Calu3 (cell line): ENCODE results near the gene UNC45A. TPM values are rescaled to one million over a fixed set of nuclear protein-coding genes. Genes with fewer than 3 reads are reported as not detected.

Experiments
- BruUV-seq: library from RNA; stranded (reverse); fragments of 400-500 nt; replicated peaks from 2 replicates; lab custom pipeline; 2021; lab: Mats Ljungman, UMichigan
- CTCF ChIA-PET: fragments of 300-600 bp; sonication (Branson Sonifier 250); formaldehyde crosslinking; loops from one replicate; lab custom pipeline; 2022; ENCODE audit warnings: antibody characterized with exemption; lab: Charles Lee
- DNase-seq: peaks from one replicate; pipeline ENCODE4 v3.0.0; 2022
- H3K27ac Mint-ChIP-seq: one replicate; pipeline ENCODE4 v1.8.0; 2022; ENCODE audit warnings: mixed read lengths; ENCODE audit not compliant: unreplicated experiment
- H3K27me3 Mint-ChIP-seq: one replicate; pipeline ENCODE4 v1.8.0; 2022; ENCODE audit warnings: mixed read lengths; ENCODE audit not compliant: unreplicated experiment
- H3K36me3 Mint-ChIP-seq: one replicate; pipeline ENCODE4 v1.8.0; 2022; ENCODE audit warnings: mild to moderate bottlenecking, moderate library complexity, mixed read lengths; ENCODE audit not compliant: insufficient read depth, unreplicated experiment
- H3K4me1 Mint-ChIP-seq: one replicate; pipeline ENCODE4 v1.8.0; 2022; ENCODE audit warnings: mild to moderate bottlenecking, low read depth, mixed read lengths; ENCODE audit not compliant: unreplicated experiment
- H3K4me3 Mint-ChIP-seq: one replicate; pipeline ENCODE4 v1.8.0; 2022; ENCODE audit warnings: mild to moderate bottlenecking, low read depth, moderate library complexity, mixed read lengths; ENCODE audit not compliant: unreplicated experiment
- H3K9me3 Mint-ChIP-seq: one replicate; pipeline ENCODE4 v1.8.0; 2022; ENCODE audit warnings: low read depth, mixed read lengths; ENCODE audit not compliant: unreplicated experiment
- intact Hi-C: fragments of 100-400 bp; cut with micrococcal nuclease; formaldehyde crosslinking; loops from one replicate; pipeline ENCODE4 v1.10.0; 2022; ENCODE audit not compliant: unreplicated experiment
- total RNA-seq: library from RNA; stranded (reverse); gene quantifications from 2 replicates; pipeline ENCODE4 v1.2.3, GENCODE V29; 2022
- TF ChIP-seq, protein P1 (sequence below): fragments of 200-600 bp; IDR thresholded peaks from one replicate; pipeline ENCODE4 v1.8.0; 2022; ENCODE audit warnings: antibody characterized with exemption; ENCODE audit not compliant: unreplicated experiment

The UNC45A gene
- total RNA-seq, 1 experiment from 2014 or later = 66.5 TPM

DNA sequence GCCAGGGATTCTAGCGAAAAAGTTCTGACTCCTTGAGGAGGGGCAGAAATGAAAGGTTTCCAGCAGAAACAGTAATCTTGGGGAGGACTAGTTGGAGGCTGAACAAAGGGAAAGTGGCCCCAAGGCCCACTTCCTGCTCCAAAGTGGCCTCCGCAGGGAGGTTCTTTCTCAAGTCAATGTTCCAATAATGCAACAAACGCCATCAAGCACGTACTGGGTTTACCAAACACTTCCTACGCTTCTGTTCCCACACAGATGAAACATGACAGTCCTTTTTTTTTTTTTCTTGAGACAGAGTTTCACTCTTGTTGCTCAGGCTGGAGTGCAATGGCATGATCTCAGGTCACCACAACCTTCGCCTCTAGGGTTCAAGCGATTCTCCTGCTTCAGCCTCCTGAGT lies 10.0 kb downstream of the UNC45A start:
- Mint-ChIP-seq H3K4me1 (no peaks in the 10 kb centered on the region), H3K36me3 (peaks cover 65% of the 10 kb centered on the region), H3K27me3 (no peaks in the 10 kb centered on the region), H3K27ac (no peak overlapping the region), H3K9me3 (no peaks in the 10 kb centered on the region), H3K4me3 (no peak overlapping the region)
- no peak for DNase-seq
- BruUV-seq = no TSS peak
- TF ChIP-seq, protein P1, sequence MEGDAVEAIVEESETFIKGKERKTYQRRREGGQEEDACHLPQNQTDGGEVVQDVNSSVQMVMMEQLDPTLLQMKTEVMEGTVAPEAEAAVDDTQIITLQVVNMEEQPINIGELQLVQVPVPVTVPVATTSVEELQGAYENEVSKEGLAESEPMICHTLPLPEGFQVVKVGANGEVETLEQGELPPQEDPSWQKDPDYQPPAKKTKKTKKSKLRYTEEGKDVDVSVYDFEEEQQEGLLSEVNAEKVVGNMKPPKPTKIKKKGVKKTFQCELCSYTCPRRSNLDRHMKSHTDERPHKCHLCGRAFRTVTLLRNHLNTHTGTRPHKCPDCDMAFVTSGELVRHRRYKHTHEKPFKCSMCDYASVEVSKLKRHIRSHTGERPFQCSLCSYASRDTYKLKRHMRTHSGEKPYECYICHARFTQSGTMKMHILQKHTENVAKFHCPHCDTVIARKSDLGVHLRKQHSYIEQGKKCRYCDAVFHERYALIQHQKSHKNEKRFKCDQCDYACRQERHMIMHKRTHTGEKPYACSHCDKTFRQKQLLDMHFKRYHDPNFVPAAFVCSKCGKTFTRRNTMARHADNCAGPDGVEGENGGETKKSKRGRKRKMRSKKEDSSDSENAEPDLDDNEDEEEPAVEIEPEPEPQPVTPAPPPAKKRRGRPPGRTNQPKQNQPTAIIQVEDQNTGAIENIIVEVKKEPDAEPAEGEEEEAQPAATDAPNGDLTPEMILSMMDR = no peak
- CTCF ChIA-PET = interaction anchor here (1.1 kb wide), 1 partner anchor 359 kb away, joined by 6 read pairs; no protein-coding TSS in a partner anchor
- intact Hi-C loops = no loop called here

DNA sequence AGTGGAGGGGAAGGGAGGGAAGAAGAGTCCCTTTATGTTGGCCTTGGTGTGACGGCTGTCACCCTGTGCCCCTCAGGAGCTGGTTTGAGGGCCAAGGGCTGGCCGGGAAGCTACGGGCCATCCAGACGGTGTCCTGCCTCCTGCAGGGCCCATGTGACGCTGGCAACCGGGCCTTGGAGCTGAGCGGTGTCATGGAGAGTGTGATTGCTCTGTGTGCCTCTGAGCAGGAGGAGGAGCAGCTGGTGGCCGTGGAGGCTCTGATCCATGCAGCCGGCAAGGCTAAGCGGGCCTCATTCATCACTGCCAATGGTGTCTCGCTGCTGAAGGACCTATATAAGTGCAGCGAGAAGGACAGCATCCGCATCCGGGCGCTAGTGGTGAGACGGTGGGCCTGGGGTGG lies 11.5 kb downstream of the UNC45A start:
- Mint-ChIP-seq H3K4me3 (no peak overlapping the region), H3K27ac (no peak overlapping the region), H3K9me3 (no peaks in the 10 kb centered on the region), H3K36me3 (peaks cover 51% of the 10 kb centered on the region), H3K27me3 (no peaks in the 10 kb centered on the region), H3K4me1 (no peaks in the 10 kb centered on the region)
- CTCF ChIA-PET = interaction anchor here (0.6 to 1.2 kb wide), 3 partner anchors 87 to 832 kb away, joined by 3 to 4 read pairs (median 4); no protein-coding TSS in a partner anchor
- intact Hi-C loops = no loop called here
- TF ChIP-seq, protein P1 = no peak
- DNase-seq = no peak
- no TSS peak for BruUV-seq

DNA sequence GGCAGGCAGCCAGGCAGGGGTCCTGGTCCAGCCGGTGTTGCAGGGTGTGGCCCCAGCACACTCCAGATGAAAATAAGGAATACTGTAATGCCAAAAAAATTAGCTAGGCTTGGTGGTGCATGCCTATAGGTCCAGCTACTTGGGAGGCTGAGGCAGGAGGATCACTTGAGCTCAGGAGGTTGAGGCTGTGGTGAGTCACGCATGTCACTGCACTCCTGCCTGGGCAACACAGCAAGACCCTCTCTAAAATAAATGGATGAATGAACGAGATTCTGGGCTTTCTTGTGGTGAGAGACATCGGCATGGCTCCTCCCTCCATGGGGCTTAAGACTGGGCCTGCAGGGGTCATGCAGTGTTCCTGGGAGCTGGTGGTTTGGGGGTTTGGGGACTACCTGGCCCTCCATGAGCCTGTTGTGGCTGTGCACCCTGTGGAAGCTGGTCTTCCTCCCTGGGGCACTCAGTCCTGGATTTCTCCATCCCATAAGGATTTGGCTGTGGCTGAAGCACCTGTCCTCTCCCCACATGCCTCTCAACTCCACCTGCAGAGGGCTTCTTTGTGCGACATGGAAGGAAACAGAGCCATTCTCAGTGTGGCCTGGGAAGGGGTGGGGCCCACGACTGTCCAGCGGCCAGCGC lies 12.0 kb downstream of the UNC45A start:
- Mint-ChIP-seq H3K4me1 (no peaks in the 10 kb centered on the region), H3K36me3 (peaks cover 55% of the 10 kb centered on the region), H3K27me3 (no peaks in the 10 kb centered on the region), H3K4me3 (no peak overlapping the region), H3K27ac (no peak overlapping the region), H3K9me3 (no peaks in the 10 kb centered on the region)
- CTCF ChIA-PET = interaction anchor here (0.5 to 1.2 kb wide), 3 partner anchors 86 to 279 kb away, joined by 3 to 4 read pairs (median 3); no protein-coding TSS in a partner anchor
- intact Hi-C loops = no loop called here
- TF ChIP-seq, protein P1 = no peak
- DNase-seq = no peak
- no TSS peak for BruUV-seq

DNA sequence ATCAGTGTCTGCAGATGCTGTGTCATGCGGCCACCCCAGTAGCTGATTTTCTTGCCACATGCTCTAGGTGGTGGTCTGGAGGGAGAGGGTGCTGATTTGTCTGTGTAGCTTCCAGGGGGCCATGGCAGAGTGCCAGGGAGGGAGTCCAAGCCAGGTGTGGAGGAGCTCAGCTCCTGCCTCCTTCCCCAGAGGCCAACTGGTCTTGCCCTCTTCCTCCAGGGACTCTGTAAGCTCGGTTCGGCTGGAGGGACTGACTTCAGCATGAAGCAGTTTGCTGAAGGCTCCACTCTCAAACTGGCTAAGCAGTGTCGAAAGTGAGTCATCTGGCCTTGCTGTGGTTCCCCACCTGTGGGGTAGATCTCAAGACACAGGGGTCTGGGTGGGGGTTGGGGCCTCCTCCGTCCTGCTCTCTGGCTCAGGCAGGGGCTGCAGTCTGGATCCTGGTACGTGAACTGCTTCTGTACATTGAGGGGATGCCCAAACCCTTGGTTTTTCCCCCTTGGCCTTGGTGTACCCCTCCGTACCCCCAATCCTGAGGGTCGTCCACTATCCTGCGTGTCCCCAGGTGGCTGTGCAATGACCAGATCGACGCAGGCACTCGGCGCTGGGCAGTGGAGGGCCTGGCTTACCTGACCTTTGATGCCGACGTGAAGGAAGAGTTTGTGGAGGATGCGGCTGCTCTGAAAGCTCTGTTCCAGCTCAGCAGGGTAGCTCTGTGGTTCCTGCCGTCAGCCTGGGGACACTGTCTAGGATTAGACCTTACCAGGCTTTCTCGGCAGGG lies 12.7 kb downstream of the UNC45A start:
- TF ChIP-seq, protein P1 = no peak
- Mint-ChIP-seq H3K36me3 (peaks cover 60% of the 10 kb centered on the region), H3K27ac (no peak overlapping the region), H3K27me3 (no peaks in the 10 kb centered on the region), H3K4me1 (no peaks in the 10 kb centered on the region), H3K4me3 (no peak overlapping the region), H3K9me3 (no peaks in the 10 kb centered on the region)
- BruUV-seq = no TSS peak
- DNase-seq = no peak
- intact Hi-C loops = no loop called here
- CTCF ChIA-PET = interaction anchor here (0.5 to 1.2 kb wide), 3 partner anchors 39 to 280 kb away, joined by 3 to 5 read pairs (median 3); no protein-coding TSS in a partner anchor
